Measurements from ENCODE around the gene LGR6. TPM values are rescaled to one million over a fixed set of nuclear protein-coding genes. Genes with fewer than 3 reads are reported as not detected.
A peak's percentile ranks its signal among the peaks of the same experiment; 100 is the strongest.

Gene LGR6
- total RNA-seq, 1 experiment from 2014 or later = 0.56 TPM

GRCh38 chr1:202156590-202156989 lies 37.0 kb upstream of the LGR6 start:
- POLR2A ChIA-PET = interaction anchor here (0.7 kb wide), 1 partner anchor 650 kb away, joined by 5 read pairs; no protein-coding TSS in a partner anchor

GRCh38 chr1:202157945-202158344 lies 35.7 kb upstream of the LGR6 start:
- H3K9me3 Mint-ChIP-seq (ENCODE audit: unreplicated experiment) = no peaks in the 10 kb centered on the region
- ChIA-PET POLR2A (no interaction called here), CTCF (interaction anchor here (1.7 kb wide), 1 partner anchor 22 kb away, joined by 6 read pairs; no protein-coding TSS in a partner anchor)
- H3K27ac Mint-ChIP-seq (ENCODE audit: low read depth, unreplicated experiment) = no peak overlapping the region
- peaks cover 11% of the 10 kb centered on the region for H3K27me3 Mint-ChIP-seq (ENCODE audit: insufficient read depth, unreplicated experiment)
- no peak for DNase-seq (ENCODE audit: unreplicated experiment)
- no peak overlapping the region for H3K4me3 Mint-ChIP-seq (ENCODE audit: unreplicated experiment)
- peaks cover 19% of the 10 kb centered on the region for H3K4me1 Mint-ChIP-seq (ENCODE audit: insufficient read depth, unreplicated experiment)
- H3K36me3 Mint-ChIP-seq (ENCODE audit: insufficient read depth, unreplicated experiment) = peaks cover 6% of the 10 kb centered on the region
- no peak for TF ChIP-seq CTCF (IDR thresholded peaks at IDR 0.05; ENCODE audit: unreplicated experiment)
- intact Hi-C loops (cut with micrococcal nuclease) = no loop called here
- no TSS peak for BruUV-seq (replicated peaks)

More at GRCh38 chr1:202156590-202156989, 37.0 kb upstream of the LGR6 start:
- Mint-ChIP-seq H3K4me3 (ENCODE audit: unreplicated experiment) (no peak overlapping the region), H3K36me3 (ENCODE audit: insufficient read depth, unreplicated experiment) (peaks cover 6% of the 10 kb centered on the region), H3K27me3 (ENCODE audit: insufficient read depth, unreplicated experiment) (peaks cover 11% of the 10 kb centered on the region), H3K27ac (ENCODE audit: low read depth, unreplicated experiment) (no peak overlapping the region), H3K4me1 (ENCODE audit: insufficient read depth, unreplicated experiment) (peaks cover 19% of the 10 kb centered on the region), H3K9me3 (ENCODE audit: unreplicated experiment) (no peaks in the 10 kb centered on the region)
- DNase-seq (ENCODE audit: unreplicated experiment) = no peak
- no peak for TF ChIP-seq CTCF (IDR thresholded peaks at IDR 0.05; ENCODE audit: unreplicated experiment)
- intact Hi-C loops (cut with micrococcal nuclease) = no loop called here
- CTCF ChIA-PET = interaction anchor here (0.6 to 4.7 kb wide), 9 partner anchors 10 to 1595 kb away, joined by 3 to 44 read pairs (median 5); no protein-coding TSS in a partner anchor
- no TSS peak for BruUV-seq (replicated peaks)

GRCh38 chr1:202158810-202159533 lies 34.6 kb upstream of the LGR6 start:
- peaks cover 19% of the 10 kb centered on the region for H3K4me1 Mint-ChIP-seq (ENCODE audit: insufficient read depth, unreplicated experiment)

More at GRCh38 chr1:202158810-202159533, 34.6 kb upstream of the LGR6 start:
- DNase-seq (ENCODE audit: unreplicated experiment) = no peak
- POLR2A ChIA-PET = no interaction called here
- H3K4me3 Mint-ChIP-seq (ENCODE audit: unreplicated experiment) = no peak overlapping the region
- peaks cover 11% of the 10 kb centered on the region for H3K27me3 Mint-ChIP-seq (ENCODE audit: insufficient read depth, unreplicated experiment)
- CTCF ChIA-PET = interaction anchor here (0.7 to 1.7 kb wide), 2 partner anchors 15 to 23 kb away, joined by 3 to 6 read pairs; no protein-coding TSS in a partner anchor
- intact Hi-C loops (cut with micrococcal nuclease) = no loop called here
- no peak overlapping the region for H3K27ac Mint-ChIP-seq (ENCODE audit: low read depth, unreplicated experiment)
- peak; percentile 25 for TF ChIP-seq CTCF (IDR thresholded peaks at IDR 0.05; ENCODE audit: unreplicated experiment)
- peaks cover 6% of the 10 kb centered on the region for H3K36me3 Mint-ChIP-seq (ENCODE audit: insufficient read depth, unreplicated experiment)
- no TSS peak for BruUV-seq (replicated peaks)
- no peaks in the 10 kb centered on the region for H3K9me3 Mint-ChIP-seq (ENCODE audit: unreplicated experiment)

Measured in MCF 10A (cell line).